CD4-positive, alpha-beta T cell treated with Interleukin-15 for 1 hour (primary cell): ENCODE results near the gene CFAP298.
"Not testable (repeated sequence)": the region's sequence is repeated elsewhere in the genome, so short reads cannot be mapped to it uniquely, and the experiment has no call there.

ENCODE experiments used
- DNase-seq: peaks from one replicate; pipeline ENCODE4 v3.0.0-alpha.2; 2020

CFAP298 gene

DNA sequence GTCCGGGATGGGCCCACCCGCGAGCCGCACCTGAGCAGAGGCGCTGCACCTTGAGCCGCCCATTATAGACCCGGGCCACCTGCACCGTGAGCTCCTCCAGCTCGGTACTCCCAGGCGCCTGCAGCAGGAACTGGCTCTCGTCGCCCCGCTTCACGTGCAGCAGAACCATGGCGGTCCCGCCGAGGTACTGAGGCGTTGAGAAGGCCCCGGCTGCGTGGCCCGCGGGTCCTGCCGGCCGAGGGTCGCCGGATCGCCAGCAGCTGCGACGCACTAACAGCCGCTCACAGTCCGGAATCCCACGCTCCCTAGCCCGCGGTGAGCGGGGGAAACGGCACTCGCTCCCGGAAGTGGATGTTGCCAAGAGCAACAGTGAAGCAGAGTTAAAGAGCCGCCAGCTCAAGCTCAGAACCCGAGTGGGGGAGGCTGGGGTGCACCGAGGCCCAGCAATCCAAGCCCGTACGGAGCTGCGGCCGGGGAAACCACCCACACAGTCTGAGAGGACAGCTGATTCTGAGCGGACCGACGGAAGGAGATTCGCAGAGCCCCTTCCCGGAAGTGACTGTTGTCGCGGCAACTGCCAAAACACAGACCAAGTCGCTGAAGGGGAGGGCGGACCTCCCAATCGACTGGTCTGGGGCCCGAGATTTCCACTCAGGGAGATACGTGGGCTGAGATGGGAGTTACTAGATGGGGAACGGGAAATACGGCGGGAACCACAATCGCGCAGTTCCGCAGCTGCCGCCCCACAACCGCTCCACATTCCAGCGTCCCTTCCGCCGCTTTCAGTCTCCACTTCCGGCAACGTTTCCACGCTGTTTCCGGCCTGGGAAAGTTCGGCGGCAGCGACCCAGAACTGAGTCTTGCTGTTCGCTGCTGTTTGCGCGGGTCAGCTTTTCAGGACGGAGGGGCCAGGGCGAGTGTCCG, at the start of gene CFAP298:
Gene CFAP298 (minus strand): TSS at position 303 of the 924 bp plus-strand sequence. CDS start 134 bp downstream, at position 169.
- peak; percentile 92 for DNase-seq

- DNase-seq: not testable (repeated sequence)
These were observed 49.0 kb upstream of the CFAP298 start for GRCh38 chr21:32661026-32661782.

DNA sequence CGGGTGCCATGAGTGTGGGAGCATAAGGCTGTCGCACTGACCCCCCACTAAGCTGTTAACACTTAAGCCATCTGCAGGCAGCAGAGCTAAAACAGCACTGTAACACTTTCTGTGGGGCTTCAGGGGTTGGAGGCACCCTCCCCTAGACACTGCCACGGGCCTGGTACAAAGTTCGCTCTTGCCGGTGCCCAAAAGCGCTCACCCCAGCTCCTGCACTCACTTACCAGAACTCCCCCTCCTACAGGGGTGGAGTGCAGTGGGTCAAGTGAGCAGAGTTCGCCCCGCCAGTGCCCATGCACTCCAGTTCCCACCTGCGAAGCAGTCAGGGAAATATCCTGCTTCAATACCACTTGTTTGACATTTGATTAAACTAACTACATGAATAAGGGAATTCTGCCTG, 46.3 kb upstream of the CFAP298 start:
- DNase-seq: no peak

DNA sequence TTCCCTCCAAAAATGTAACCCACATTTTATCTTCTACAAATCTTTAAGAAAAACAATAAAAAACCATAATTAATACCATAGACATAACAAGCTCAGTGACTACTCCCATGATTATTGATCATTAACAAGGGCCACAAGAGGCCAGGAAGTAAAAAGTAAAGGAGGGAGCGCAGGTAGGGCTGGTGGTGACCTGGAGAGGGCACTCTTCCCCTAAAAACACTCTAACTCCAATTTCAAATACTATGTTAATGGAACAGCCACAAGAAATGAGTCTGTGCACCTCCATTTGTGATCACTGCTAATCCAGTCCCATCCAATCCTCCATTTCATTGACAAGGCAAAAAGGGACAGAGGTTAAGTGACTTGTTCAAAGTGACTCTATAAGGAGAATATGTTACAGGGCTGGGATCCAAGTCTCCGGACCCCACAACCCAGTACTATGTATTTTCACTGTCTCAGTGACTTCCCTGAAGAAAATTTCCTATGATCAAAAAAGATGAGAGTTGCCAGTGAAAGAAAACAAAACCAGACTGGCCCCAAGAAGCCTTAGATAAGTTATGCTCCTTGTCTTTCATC, 41.2 kb upstream of the CFAP298 start:
- no peak for DNase-seq

GRCh38 chr21:32648165-32648564, 36.0 kb upstream of the CFAP298 start:
- no peak for DNase-seq

DNA sequence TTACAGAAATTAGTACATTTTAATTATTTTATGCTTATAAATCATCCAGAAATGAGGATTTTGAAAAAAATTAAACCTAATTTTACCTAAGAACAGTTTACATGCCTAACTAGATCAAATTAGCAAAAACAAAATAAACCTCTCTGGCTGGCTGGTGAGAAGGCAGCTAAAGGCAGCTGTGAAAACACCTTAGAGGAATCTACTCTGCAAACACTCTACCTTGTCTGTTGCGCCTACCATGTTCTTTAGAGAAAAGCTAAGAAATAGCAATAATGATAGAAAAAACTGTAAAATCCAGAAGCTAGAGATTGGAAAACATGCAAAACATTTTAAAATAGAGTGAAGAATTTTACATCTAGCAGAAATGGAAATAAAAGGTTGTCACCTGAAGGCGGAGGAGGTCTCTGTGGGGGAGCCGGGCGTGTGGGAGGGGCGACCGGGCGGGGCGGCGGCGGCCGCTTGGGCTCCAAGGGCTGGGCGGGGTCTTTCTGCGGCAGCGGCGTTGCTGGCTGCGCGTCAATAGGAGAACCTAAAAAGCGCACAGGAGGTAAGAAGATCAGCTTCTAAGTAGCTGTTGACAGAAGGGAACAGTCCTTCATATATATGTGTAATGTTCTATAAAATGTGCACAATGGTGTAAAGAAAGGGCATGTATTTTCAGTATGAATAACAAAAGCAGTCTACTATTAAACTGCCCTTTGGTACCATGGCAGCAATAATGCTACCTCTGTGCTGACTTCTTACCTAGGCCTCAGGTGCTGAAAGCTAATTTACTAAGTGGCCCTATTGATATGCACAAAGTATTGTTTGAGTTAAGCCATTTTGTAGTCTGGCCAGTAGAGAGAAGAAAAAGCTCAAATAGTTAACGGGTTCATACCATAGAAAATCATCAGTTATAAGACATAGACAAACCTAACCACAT, 33.3 kb upstream of the CFAP298 start:
- DNase-seq: no peak

DNA sequence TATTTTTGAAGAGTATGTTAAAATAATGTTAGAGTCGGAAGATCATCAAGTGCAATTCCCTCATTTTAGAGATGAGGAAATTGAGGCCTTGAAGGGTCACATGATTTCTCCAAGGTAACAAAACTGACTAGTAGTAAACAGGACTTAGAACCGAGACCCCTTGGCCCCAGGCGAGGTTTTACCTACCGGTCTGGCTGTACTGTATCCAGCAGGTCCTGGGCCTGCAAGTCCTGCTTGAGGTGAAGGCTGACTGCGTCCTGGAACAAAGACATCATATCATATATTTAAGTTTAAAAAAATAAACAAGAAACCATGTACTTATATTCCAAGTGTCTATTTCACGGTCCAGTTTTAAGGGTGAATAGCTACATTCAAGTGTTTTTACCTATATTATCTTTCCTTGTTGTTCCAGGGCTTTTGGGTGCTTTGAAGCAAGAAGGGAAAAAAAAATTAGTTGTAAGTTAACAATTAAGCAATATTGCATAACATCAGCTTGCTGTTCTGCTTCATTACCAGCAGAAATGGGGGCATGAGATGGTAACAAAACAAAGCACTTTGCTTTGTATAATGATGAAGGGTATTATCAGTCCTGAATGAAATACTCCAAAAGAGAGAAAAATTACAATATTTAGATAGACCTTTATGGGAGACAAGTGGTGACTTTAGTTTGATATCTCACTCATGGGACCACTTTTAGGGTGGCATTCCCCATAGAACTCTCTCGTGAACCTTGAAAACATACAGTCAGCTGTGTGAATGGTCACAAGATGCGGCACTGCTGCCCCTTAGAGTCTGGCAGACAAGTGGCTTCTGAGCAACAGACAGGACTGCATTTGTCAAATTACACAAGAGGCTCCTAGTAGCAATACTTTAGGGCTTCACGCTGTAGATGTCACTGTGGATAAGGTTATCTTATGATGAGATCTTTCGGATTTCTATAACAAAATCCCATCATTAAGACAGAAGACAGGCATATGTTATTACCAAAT, 29.8 kb upstream of the CFAP298 start:
- DNase-seq: no peak

DNA sequence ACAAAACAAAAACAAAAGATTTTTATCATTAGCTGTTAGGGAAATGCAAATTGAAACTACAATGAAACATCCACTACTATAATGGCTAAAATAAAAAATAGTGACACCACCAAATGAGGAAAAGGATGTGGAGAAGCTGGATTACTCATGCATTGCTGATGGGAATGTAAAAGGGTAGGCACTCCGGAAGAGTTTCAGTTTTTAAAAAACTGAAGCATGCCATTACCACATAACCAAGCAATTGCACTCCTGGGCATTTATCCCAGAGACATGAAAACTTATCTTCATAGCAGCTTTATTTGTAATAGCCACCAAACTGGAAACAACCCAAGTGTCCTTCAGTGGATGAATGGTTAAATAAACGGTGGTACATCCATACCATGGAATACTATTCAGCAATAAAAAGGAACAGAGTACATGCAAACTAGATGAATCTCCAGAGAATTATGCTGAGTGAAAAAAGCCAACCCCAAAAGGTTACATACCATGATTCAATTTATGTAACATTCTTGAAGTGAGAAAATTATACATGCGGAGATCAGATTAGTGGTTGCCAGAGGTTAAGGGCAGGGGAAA, 14.5 kb upstream of the CFAP298 start:
- DNase-seq: no peak

- DNase-seq: not testable (repeated sequence)
These were observed 6.0 kb upstream of the CFAP298 start for GRCh38 chr21:32618218-32618617.

DNA sequence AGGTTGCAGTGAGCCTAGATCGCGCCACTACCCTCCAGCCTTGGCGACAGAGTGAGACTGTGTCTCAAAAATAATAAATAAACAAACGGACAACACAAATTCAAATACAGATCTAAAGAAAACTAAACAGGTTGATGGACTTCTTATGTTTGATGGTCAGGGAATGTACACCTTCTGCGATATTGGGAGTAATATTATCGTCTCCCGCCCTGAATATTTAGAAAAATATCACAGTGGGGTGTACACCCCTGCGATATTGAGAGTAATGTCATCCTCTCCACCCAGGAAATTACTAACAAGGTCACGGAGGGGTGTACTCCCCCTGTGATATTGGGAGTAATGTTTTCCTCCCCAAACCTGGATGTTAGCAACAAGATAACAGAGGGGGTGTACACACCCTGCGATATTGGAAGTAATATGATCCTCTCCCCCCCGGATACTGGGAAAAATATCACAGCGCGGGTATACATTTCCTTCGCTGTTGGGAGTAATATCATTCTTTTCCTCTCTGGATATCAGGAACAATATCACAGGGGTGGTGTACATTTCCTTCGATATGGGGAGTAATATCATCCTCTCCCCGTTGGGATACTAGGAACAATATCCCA, 1.4 kb upstream of the CFAP298 start:
- DNase-seq: no peak

- no peak for DNase-seq
These were observed 791 bp upstream of the CFAP298 start for GRCh38 chr21:32612999-32613337.

- DNase-seq: no peak
These were observed 643 bp downstream of the CFAP298 start for GRCh38 chr21:32611471-32611997.

DNA sequence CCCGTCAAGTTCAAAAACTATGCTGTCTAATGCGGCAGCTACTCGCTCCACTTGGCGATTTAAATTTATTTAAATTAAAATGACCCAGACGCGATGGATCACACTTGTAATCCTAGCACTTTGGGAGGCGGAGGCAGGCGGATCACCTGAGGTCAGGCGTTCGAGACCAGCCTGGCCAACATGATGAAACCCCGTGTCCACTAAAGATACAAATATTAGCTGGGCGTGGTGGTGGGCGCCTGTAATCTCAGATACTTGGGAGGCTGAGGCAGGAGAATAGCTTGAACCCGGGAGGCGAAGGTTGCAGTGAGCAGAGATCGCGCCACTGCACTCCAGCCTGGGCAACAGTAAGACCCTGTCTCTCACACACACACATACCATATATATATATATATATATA, 1.2 kb downstream of the CFAP298 start:
- not testable (repeated sequence) for DNase-seq

DNA sequence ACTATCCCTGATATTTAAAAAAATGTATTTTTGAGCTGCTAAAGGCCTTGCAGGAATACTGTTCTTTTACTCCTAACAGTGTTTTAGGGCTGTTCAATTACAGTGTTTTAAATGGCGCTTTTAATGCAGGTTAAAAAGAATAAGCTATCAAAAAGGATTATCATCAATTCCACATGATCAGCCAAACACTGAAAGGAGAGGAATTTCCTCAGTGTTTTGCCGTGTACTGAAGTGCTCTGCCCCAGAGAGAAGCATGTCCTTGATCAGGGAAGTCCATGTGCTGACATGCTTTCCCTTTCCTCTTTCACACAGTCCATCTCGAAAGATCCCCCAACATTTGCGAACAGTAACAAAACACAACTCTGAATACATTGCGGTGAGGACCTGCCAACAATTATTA, 3.3 kb downstream of the CFAP298 start:
- no peak for DNase-seq

DNA sequence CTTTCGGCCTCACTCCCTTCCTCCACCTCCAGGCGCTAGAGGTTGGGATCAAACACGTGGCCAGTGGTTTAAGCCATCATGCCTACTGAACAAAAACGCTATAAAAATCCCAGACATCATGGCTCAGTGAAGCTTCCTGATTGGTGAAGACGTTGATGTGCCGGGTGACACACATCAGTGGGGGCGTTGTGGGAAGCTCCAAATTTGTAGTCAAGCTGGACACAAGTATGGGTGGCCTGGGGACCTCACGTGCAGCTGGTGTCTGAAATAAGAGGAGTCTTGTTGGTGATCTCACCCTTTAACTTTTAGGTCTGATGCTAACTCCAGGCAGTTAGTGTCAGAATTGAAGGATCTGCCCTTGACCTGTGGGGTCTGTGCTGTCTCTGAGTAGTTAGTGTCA, 6.7 kb downstream of the CFAP298 start:
- no peak for DNase-seq

DNA sequence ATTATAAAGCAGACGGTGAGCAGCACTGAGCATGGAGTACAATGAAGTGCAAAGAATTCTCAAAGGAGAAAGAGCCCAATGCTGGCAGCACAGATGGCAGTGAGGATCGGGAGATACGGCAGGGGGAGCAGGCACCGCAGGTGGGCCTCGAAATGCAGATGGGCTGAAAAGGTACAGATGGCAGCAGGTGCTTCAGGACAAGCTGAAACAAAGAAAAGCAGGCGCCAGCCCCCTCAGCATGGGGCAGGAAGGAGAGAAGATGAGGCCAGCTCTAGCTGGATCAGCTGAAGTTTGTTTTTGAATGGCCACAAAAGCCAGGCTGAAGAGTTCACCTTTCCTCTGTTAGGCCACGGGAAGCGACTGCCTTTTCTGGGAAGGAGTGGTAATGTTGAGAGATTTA, 7.7 kb downstream of the CFAP298 start:
- no peak for DNase-seq

DNA sequence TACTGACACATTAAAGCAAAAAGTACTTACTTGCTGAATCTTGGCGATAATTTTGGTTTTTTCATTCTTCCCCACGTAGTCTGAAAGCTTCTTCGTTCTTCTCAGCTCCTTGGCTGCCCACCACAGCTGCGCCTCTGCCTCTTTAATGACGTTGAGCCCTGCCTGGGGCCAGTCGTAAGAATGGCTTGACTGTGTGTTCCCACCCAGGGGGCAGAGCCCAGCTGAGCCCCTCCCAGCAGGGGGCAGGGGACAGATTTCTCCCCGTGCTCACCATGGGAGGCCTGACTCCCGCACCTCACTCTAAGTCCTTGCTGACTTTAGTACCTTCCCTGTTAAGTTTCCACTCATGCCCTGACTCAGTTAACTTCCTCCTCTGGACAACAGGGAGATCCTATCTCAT, 9.0 kb downstream of the CFAP298 start:
- no peak for DNase-seq

- no peak for DNase-seq
These were observed 10.1 kb downstream of the CFAP298 start for GRCh38 chr21:32602099-32602498.

- no peak for DNase-seq
These were observed 12.7 kb downstream of the CFAP298 start for GRCh38 chr21:32599526-32599925.

DNA sequence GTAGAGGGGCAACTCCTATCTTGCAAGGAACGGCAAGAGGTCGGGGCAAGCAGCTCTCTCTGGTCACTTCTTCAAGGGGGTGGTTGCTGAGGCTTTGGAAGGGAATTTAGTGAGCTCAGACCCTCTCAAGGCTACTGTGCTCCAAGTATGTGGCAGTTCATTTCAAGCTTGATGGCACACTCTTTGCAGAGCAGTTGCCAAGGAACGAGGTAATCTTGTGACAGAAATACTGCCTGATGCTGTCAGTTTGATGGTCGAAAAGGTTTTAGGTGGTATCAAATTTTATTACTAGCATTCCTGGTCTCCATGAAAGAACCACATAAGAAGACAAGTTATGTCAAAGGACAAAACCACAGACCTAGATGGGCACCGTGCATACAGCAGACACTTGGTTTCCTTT, 13.1 kb downstream of the CFAP298 start:
- DNase-seq: no peak
